ENCODE results near the gene FBXO42.
A peak's percentile ranks its signal among the peaks of the same experiment; 100 is the strongest.
"Not testable (repeated sequence)": the region's sequence is repeated elsewhere in the genome, so short reads cannot be mapped to it uniquely, and the experiment has no call there.

Gene FBXO42

GRCh38 chr1:16371725-16372124, 19.4 kb upstream of the FBXO42 start:
- no peak for DNase-seq

- no peak for DNase-seq
Observed at GRCh38 chr1:16369821-16370220, 17.5 kb upstream of the FBXO42 start.

- peak; percentile 37 for DNase-seq
Observed at GRCh38 chr1:16367968-16368890, 15.9 kb upstream of the FBXO42 start.

GRCh38 chr1:16367258-16367967, 15.1 kb upstream of the FBXO42 start:
- peak; percentile 95 for DNase-seq

- peak; percentile 99 for DNase-seq
Observed at GRCh38 chr1:16366722-16367257, 14.5 kb upstream of the FBXO42 start, which contains the start of gene SZRD1. SZRD1 (plus strand) TSS chr1:16367242; CDS start chr1:16367258, 16 bp downstream.

GRCh38 chr1:16365146-16365498, 12.8 kb upstream of the FBXO42 start:
- DNase-seq = not testable (repeated sequence)

GRCh38 chr1:16356867-16357266, 4.6 kb upstream of the FBXO42 start:
- DNase-seq = no peak

GRCh38 chr1:16354619-16355018, 2.3 kb upstream of the FBXO42 start:
- no peak for DNase-seq

- DNase-seq = no peak
Observed at GRCh38 chr1:16352842-16353535, 709 bp upstream of the FBXO42 start.

GRCh38 chr1:16351456-16351993, 755 bp downstream of the FBXO42 start:
- DNase-seq = peak; percentile 85

GRCh38 chr1:16349847-16350406, 2.4 kb downstream of the FBXO42 start:
- DNase-seq = no peak

GRCh38 chr1:16348414-16349182, 3.7 kb downstream of the FBXO42 start:
- no peak for DNase-seq

GRCh38 chr1:16343276-16343675, 9.0 kb downstream of the FBXO42 start:
- not testable (repeated sequence) for DNase-seq

- DNase-seq = no peak
Observed at GRCh38 chr1:16342331-16343062, 9.8 kb downstream of the FBXO42 start.

GRCh38 chr1:16340673-16341072, 11.6 kb downstream of the FBXO42 start:
- no peak for DNase-seq

- DNase-seq = no peak
Observed at GRCh38 chr1:16338961-16339360, 13.3 kb downstream of the FBXO42 start.

GRCh38 chr1:16334655-16335340, 17.5 kb downstream of the FBXO42 start:
- no peak for DNase-seq

- no peak for DNase-seq
Observed at GRCh38 chr1:16326833-16327404, 25.4 kb downstream of the FBXO42 start.

GRCh38 chr1:16324456-16324890, 27.8 kb downstream of the FBXO42 start:
- DNase-seq = no peak

Data from eye (tissue), 1 donor.